Activated naive CD4-positive, alpha-beta T cell treated with anti-CD3 and anti-CD28 coated beads for 36 hours (primary cell): Measurements from ENCODE around the gene SLC35A3. TPM values are rescaled to one million over a fixed set of nuclear protein-coding genes. Genes with fewer than 3 reads are reported as not detected.
"Not testable (repeated sequence)": the region's sequence is repeated elsewhere in the genome, so short reads cannot be mapped to it uniquely, and the experiment has no call there.

Experiments
- CTCF ChIA-PET: fragments of 350-600 bp; sonication (Branson Sonifier 250); formaldehyde crosslinking; loops from one replicate; lab custom pipeline; 2021; ENCODE audit warnings: antibody characterized with exemption; lab: Charles Lee
- DNase-seq: peaks from one replicate; pipeline ENCODE4 v3.0.0-alpha.2; 2020
- H3K27ac Mint-ChIP-seq: one replicate; pipeline ENCODE4 v1.8.0; 2021; ENCODE audit warnings: mild to moderate bottlenecking, mixed read lengths
- H3K27me3 Mint-ChIP-seq: one replicate; pipeline ENCODE4 v1.8.0; 2021; ENCODE audit warnings: low read depth, mixed read lengths
- H3K36me3 Mint-ChIP-seq: one replicate; pipeline ENCODE4 v1.8.0; 2021; ENCODE audit warnings: low read depth, mixed read lengths
- H3K4me1 Mint-ChIP-seq: one replicate; pipeline ENCODE4 v1.8.0; 2021; ENCODE audit warnings: low read depth, mixed read lengths
- H3K4me3 Mint-ChIP-seq: one replicate; pipeline ENCODE4 v1.8.0; 2021; ENCODE audit warnings: mild to moderate bottlenecking, moderate library complexity, mixed read lengths
- H3K9me3 Mint-ChIP-seq: one replicate; pipeline ENCODE4 v1.8.0; 2021; ENCODE audit warnings: mixed read lengths
- intact Hi-C: fragments of 100-400 bp; cut with micrococcal nuclease; formaldehyde crosslinking; loops from one replicate; pipeline ENCODE4 v1.15.1; 2023
- total RNA-seq, 2 experiments: library from RNA; stranded (reverse); gene quantifications; one replicate each; pipeline ENCODE4 v1.2.3, GENCODE V29; 2021

The SLC35A3 gene
- total RNA-seq, 2 experiments from 2014 or later = 13.8 to 15.5 TPM

- intact Hi-C loops = no loop called here
- Mint-ChIP-seq H3K27me3 (no peaks in the 10 kb centered on the region), H3K36me3 (no peaks in the 10 kb centered on the region), H3K4me1 (no peaks in the 10 kb centered on the region), H3K9me3 (no peaks in the 10 kb centered on the region), H3K27ac (no peak overlapping the region), H3K4me3 (no peak overlapping the region)
- no peak for DNase-seq
- CTCF ChIA-PET = no interaction called here
Observed at GRCh38 chr1:99957818-99958217, 12.0 kb upstream of the SLC35A3 start.

- H3K36me3 Mint-ChIP-seq, H3K4me1 Mint-ChIP-seq, H3K27me3 Mint-ChIP-seq, H3K9me3 Mint-ChIP-seq, intact Hi-C loops, CTCF ChIA-PET, DNase-seq, H3K27ac Mint-ChIP-seq, H3K4me3 Mint-ChIP-seq: not testable (repeated sequence)
Observed at GRCh38 chr1:99959189-99959705, 10.5 kb upstream of the SLC35A3 start.

GRCh38 chr1:99960260-99960659 is 9.5 kb upstream of the SLC35A3 start:
- H3K36me3 Mint-ChIP-seq, H3K4me1 Mint-ChIP-seq, DNase-seq, intact Hi-C loops, H3K9me3 Mint-ChIP-seq, H3K27me3 Mint-ChIP-seq, H3K27ac Mint-ChIP-seq, H3K4me3 Mint-ChIP-seq, CTCF ChIA-PET: not testable (repeated sequence)

- H3K27me3 Mint-ChIP-seq = no peaks in the 10 kb centered on the region
- no peak for DNase-seq
- no peaks in the 10 kb centered on the region for H3K9me3 Mint-ChIP-seq
- H3K27ac Mint-ChIP-seq = no peak overlapping the region
- intact Hi-C loops = no loop called here
- no peak overlapping the region for H3K4me3 Mint-ChIP-seq
- H3K36me3 Mint-ChIP-seq = no peaks in the 10 kb centered on the region
- CTCF ChIA-PET = no interaction called here
- peaks cover 3% of the 10 kb centered on the region for H3K4me1 Mint-ChIP-seq
Observed at GRCh38 chr1:99963041-99963795, 6.6 kb upstream of the SLC35A3 start.

GRCh38 chr1:99964806-99965205 is 5.0 kb upstream of the SLC35A3 start:
- intact Hi-C loops = loop anchor here (5.0 kb wide), 1 partner anchor 492 kb away; no protein-coding TSS in a partner anchor
- Mint-ChIP-seq H3K27me3 (no peaks in the 10 kb centered on the region), H3K4me1 (peaks cover 7% of the 10 kb centered on the region), H3K36me3 (no peaks in the 10 kb centered on the region), H3K4me3 (no peak overlapping the region), H3K27ac (no peak overlapping the region), H3K9me3 (no peaks in the 10 kb centered on the region)
- no peak for DNase-seq
- CTCF ChIA-PET = no interaction called here

GRCh38 chr1:99965646-99966375 is 4.0 kb upstream of the SLC35A3 start:
- Mint-ChIP-seq H3K36me3 (no peaks in the 10 kb centered on the region), H3K27ac (no peak overlapping the region), H3K27me3 (no peaks in the 10 kb centered on the region), H3K9me3 (no peaks in the 10 kb centered on the region), H3K4me1 (peaks cover 12% of the 10 kb centered on the region), H3K4me3 (no peak overlapping the region)
- intact Hi-C loops = loop anchor here (5.0 kb wide), 1 partner anchor 491 kb away; no protein-coding TSS in a partner anchor
- DNase-seq = no peak
- CTCF ChIA-PET = no interaction called here

- CTCF ChIA-PET = no interaction called here
- DNase-seq = no peak
- H3K27me3 Mint-ChIP-seq = no peaks in the 10 kb centered on the region
- no peaks in the 10 kb centered on the region for H3K36me3 Mint-ChIP-seq
- no peaks in the 10 kb centered on the region for H3K9me3 Mint-ChIP-seq
- peaks cover 20% of the 10 kb centered on the region for H3K4me1 Mint-ChIP-seq
- intact Hi-C loops = loop anchor here (2.0 to 5.0 kb wide), 2 partner anchors 159 to 489 kb away; no protein-coding TSS in a partner anchor
- no peak overlapping the region for H3K27ac Mint-ChIP-seq
- H3K4me3 Mint-ChIP-seq = peak overlapping the region; percentile 13
Observed at GRCh38 chr1:99968214-99968613, 1.6 kb upstream of the SLC35A3 start.

- Mint-ChIP-seq H3K27ac (peak overlapping the region; percentile 79), H3K4me1 (peaks cover 20% of the 10 kb centered on the region), H3K36me3 (no peaks in the 10 kb centered on the region), H3K27me3 (no peaks in the 10 kb centered on the region), H3K4me3 (peak overlapping the region; percentile 96), H3K9me3 (no peaks in the 10 kb centered on the region)
- CTCF ChIA-PET = interaction anchor here (1.0 kb wide), 1 partner anchor 92 kb away, joined by 3 read pairs; no protein-coding TSS in a partner anchor
- intact Hi-C loops = loop anchor here (1.0 to 5.0 kb wide), 3 partner anchors 160 to 488 kb away; partner anchors contain the start of gene RTCA
- peak; percentile 5 for DNase-seq
Observed at GRCh38 chr1:99969260-99969728, 502 bp upstream of the SLC35A3 start.

- Mint-ChIP-seq H3K36me3 (peaks cover 3% of the 10 kb centered on the region), H3K4me1 (peaks cover 26% of the 10 kb centered on the region), H3K27me3 (no peaks in the 10 kb centered on the region), H3K4me3 (peak overlapping the region; percentile 96), H3K9me3 (no peaks in the 10 kb centered on the region), H3K27ac (no peak overlapping the region)
- intact Hi-C loops = loop anchor here (1.0 kb wide), 5 partner anchors 68 to 381 kb away; partner anchors contain the start of genes AGL, DBT and TRMT13
- no peak for DNase-seq
- CTCF ChIA-PET = no interaction called here
Observed at GRCh38 chr1:99970713-99971255, 988 bp downstream of the SLC35A3 start.

GRCh38 chr1:99972066-99972465 is 2.3 kb downstream of the SLC35A3 start:
- H3K9me3 Mint-ChIP-seq, H3K4me3 Mint-ChIP-seq, DNase-seq, H3K36me3 Mint-ChIP-seq, intact Hi-C loops, H3K27ac Mint-ChIP-seq, CTCF ChIA-PET, H3K27me3 Mint-ChIP-seq: not testable (repeated sequence)
- H3K4me1 Mint-ChIP-seq = peaks cover 26% of the 10 kb centered on the region

- CTCF ChIA-PET = interaction anchor here (0.7 kb wide), 1 partner anchor 162 kb away, joined by 3 read pairs; no protein-coding TSS in a partner anchor
- Mint-ChIP-seq H3K4me3 (no peak overlapping the region), H3K27ac (no peak overlapping the region), H3K9me3 (no peaks in the 10 kb centered on the region), H3K4me1 (peaks cover 19% of the 10 kb centered on the region), H3K27me3 (no peaks in the 10 kb centered on the region), H3K36me3 (peaks cover 5% of the 10 kb centered on the region)
- DNase-seq = no peak
- intact Hi-C loops = no loop called here
Observed at GRCh38 chr1:99975529-99975928, 5.7 kb downstream of the SLC35A3 start.

GRCh38 chr1:99977326-99977725 is 7.5 kb downstream of the SLC35A3 start:
- H3K36me3 Mint-ChIP-seq, DNase-seq, CTCF ChIA-PET, H3K9me3 Mint-ChIP-seq, intact Hi-C loops, H3K4me3 Mint-ChIP-seq, H3K4me1 Mint-ChIP-seq, H3K27ac Mint-ChIP-seq, H3K27me3 Mint-ChIP-seq: not testable (repeated sequence)
